K562 (cell line): ENCODE measurements around the gene CMIP. TPM values are rescaled to one million over a fixed set of nuclear protein-coding genes. Genes with fewer than 3 reads are reported as not detected.

Source experiments
- ATAC-seq: fragments of 200-7000 bp; cut with Tn5 transposase; 3 replicates; pipeline ENCODE4 v1.9.1; 2020; ENCODE audit warnings: moderate library complexity
- BruUV-seq: library from RNA; stranded (reverse); fragments of 400-500 nt; replicated peaks from 2 replicates; lab custom pipeline; 2021; lab: Mats Ljungman, UMichigan
- CTCF ChIA-PET: fragments of 300-600 bp; formaldehyde crosslinking; extraction: SDS; loops from one replicate; lab custom pipeline; 2021; ENCODE audit warnings: low intra/inter-chr PET ratio; lab: Yijun Ruan, JAX
- POLR2A ChIA-PET: fragments of 300-600, 350-650 bp; sonication (Branson Sonifier 250); formaldehyde crosslinking; extraction: SDS; loops from one replicate; lab custom pipeline; 2021; ENCODE audit warnings: antibody characterized with exemption, inconsistent platforms; lab: Yijun Ruan, JAX
- DNase-seq, 4 experiments: peaks; one replicate each; pipeline versions ENCODE4 v3.0.0 to v3.0.0-alpha.2; 2011 to 2018; ENCODE audit warnings: low spot score in 3 of 4, mixed read lengths in 3 of 4; ENCODE audit errors: extremely low read depth in 1 of 4
- FAIRE-seq: peaks from 2 replicates; lab custom pipeline; 2011; peaks lifted over from hg19 to GRCh38; lab: Jason Lieb, UNC
- H2AFZ ChIP-seq: 2 replicates; pipeline ENCODE4 v1.6.0; 2011; ENCODE audit warnings: low read depth, low read length, control low read depth, inconsistent platforms
- H3K27ac ChIP-seq: fragments of 200-600 bp; 3 replicates; pipeline ENCODE4 v1.8.0; 2011; ENCODE audit warnings: low read depth, mild to moderate bottlenecking, control low read depth, inconsistent platforms, low read length, moderate library complexity, mixed read lengths; ENCODE audit errors: extremely low read depth
- H3K27me3 ChIP-seq, 2 experiments: fragments of 300-600 bp in 1 of 2; 2 replicates in 1 of 2; 3 replicates in 1 of 2; pipeline versions ENCODE4 v1.6.0 to v1.8.0; 2011; ENCODE audit warnings: inconsistent platforms in 2 of 2, low read length in 2 of 2, mild to moderate bottlenecking in 1 of 2, mixed read lengths in 1 of 2, moderate library complexity in 1 of 2; ENCODE audit not compliant: control insufficient read depth in 2 of 2, insufficient read depth in 2 of 2
- H3K36me3 ChIP-seq: fragments of 300-600 bp; 3 replicates; pipeline ENCODE4 v1.8.0; 2011; ENCODE audit warnings: mild to moderate bottlenecking, low read length, inconsistent platforms; ENCODE audit not compliant: control insufficient read depth, insufficient read depth
- H3K4me1 ChIP-seq, 2 experiments: fragments of 200-600 bp in 1 of 2; replicated peaks in 1 of 2; 2 replicates in 1 of 2; 3 replicates in 1 of 2; pipeline versions ENCODE4 v1.5.1 to v1.8.0; 2011; ENCODE audit warnings: inconsistent platforms in 2 of 2, low read length in 2 of 2, mild to moderate bottlenecking in 1 of 2, mixed read lengths in 1 of 2, moderate library complexity in 1 of 2; ENCODE audit not compliant: control insufficient read depth in 2 of 2, insufficient read depth in 2 of 2
- H3K4me2 ChIP-seq: 2 replicates; pipeline ENCODE4 v1.6.1; 2011; ENCODE audit warnings: low read length, control low read depth, inconsistent platforms, mixed read lengths; ENCODE audit not compliant: insufficient read depth
- H3K4me3 ChIP-seq: fragments of 200-600 bp; sonication (generic), shearing (Covaris generic); 2 replicates; pipeline ENCODE4 v1.5.1; 2016; ENCODE audit warnings: control low read depth, inconsistent platforms
- H3K79me2 ChIP-seq: fragments of 200-600 bp; 3 replicates; pipeline ENCODE4 v1.8.0; 2011; ENCODE audit warnings: low read length, inconsistent platforms; ENCODE audit not compliant: control insufficient read depth, insufficient read depth
- H3K9ac ChIP-seq, 2 experiments: 2 replicates each; pipeline versions ENCODE4 v1.6.0 to v1.6.1; 2011; ENCODE audit warnings: low read depth in 2 of 2, low read length in 2 of 2, control low read depth in 1 of 2, inconsistent platforms in 1 of 2, mild to moderate bottlenecking in 1 of 2, mixed read lengths in 1 of 2; ENCODE audit not compliant: insufficient read depth in 1 of 2
- H3K9me1 ChIP-seq: one replicate; pipeline ENCODE4 v1.6.0; 2011; ENCODE audit warnings: inconsistent platforms, mild to moderate bottlenecking, low read length, moderate library complexity; ENCODE audit not compliant: control insufficient read depth, insufficient read depth
- H3K9me3 ChIP-seq: replicated peaks from 2 replicates; pipeline ENCODE4 v1.5.1; 2011; ENCODE audit warnings: low read depth, low read length, inconsistent platforms; ENCODE audit not compliant: control insufficient read depth, insufficient read depth
- H4K20me1 ChIP-seq: replicated peaks from 2 replicates; pipeline ENCODE4 v1.6.1; 2011; ENCODE audit warnings: low read length, inconsistent platforms, mixed read lengths; ENCODE audit not compliant: control insufficient read depth, insufficient read depth
- FOXK2 ChIP-seq, 2 experiments: fragments of 450-650 bp; IDR thresholded peaks in 1 of 2; conservative IDR thresholded peaks in 1 of 2; 2 replicates each; pipeline ENCODE4 v1.6.1; 2016; ENCODE audit warnings: low read depth in 2 of 2, mild to moderate bottlenecking in 1 of 2
- POLR2G ChIP-seq: fragments of 200-400 bp; formaldehyde crosslinking; IDR thresholded peaks from 2 replicates; pipeline ENCODE4 v1.6.1; 2017; ENCODE audit warnings: low read depth, mild to moderate bottlenecking, antibody characterized with exemption, low read length, moderate library complexity
- WGBS: fragments of 100-300 bp; shearing (Covaris generic); methylation state at CpG from one replicate; pipeline ENCODE4 v1.1.6; 2016; ENCODE audit warnings: low coverage, mixed read lengths; ENCODE audit not compliant: insufficient coverage; ENCODE audit errors: missing lambda C conversion rate; 5-methylcytosine and 5-hydroxymethylcytosine counted together
- in situ Hi-C: fragments of 300-500 bp; cut with MboI; formaldehyde crosslinking; loops from 4 replicates; pipeline ENCODE4 v1.15.0; 2018; ENCODE audit warnings: inconsistent platforms, mixed read lengths
- intact Hi-C: fragments of 100-400 bp; cut with micrococcal nuclease; formaldehyde crosslinking; loops from 2 replicates; pipeline ENCODE4 v1.14.2; 2022
- polyA plus RNA-seq, 8 experiments: library from polyadenylated mRNA; depleted of rRNA in 4 of 8; stranded (reverse) in 5 of 8; unstranded in 3 of 8; fragments of >200 nt; fragmentation: Nextera tagmentation in 2 of 8; fragmentation: Illumina TruSeq in 1 of 8; extraction: Ambion mirVana in 2 of 8; extraction: Trizol in 1 of 8; gene quantifications; 2 replicates each; pipeline versions ENCODE4 v1.2.1 to v1.2.3, GENCODE V29; 2011 to 2014; ENCODE audit warnings: inconsistent platforms in 1 of 8, missing spikeins in 1 of 8
- total RNA-seq, 7 experiments: library from RNA; depleted of rRNA in 6 of 7; stranded (reverse); fragments of >200 nt in 6 of 7; fragmentation: Illumina TruSeq in 2 of 7; extraction: Trizol in 2 of 7; gene quantifications; 2 replicates each; pipeline versions ENCODE4 v1.2.1 to v1.2.3, GENCODE V29; 2011 to 2021; ENCODE audit warnings: low replicate concordance in 1 of 7

CMIP gene
- total and polyA plus RNA-seq, 9 of the 15 experiments (the other 6 are each of a cell fraction or from before 2014, with no cell fraction given), result 0.94 to 82.5 (median 10.3) TPM

- no peak for ATAC-seq
- TF ChIP-seq POLR2G (0 out of 2 replicates have a peak, but pooled peaks have one; percentile 14), FOXK2 (conservative IDR thresholded peaks at IDR 0.05 in 1 of 2, IDR thresholded peaks at IDR 0.05 in 1 of 2; ENCODE audit: low read depth in 2 of 2) (no peak)
- no peak overlapping the region for H2AFZ ChIP-seq
- no peak for DNase-seq
- H4K20me1 ChIP-seq, result peaks cover 10% of the 10 kb centered on the region; the same call in 1 of the 2 replicates
- H3K9me3 ChIP-seq, result no peaks in the 10 kb centered on the region
- ChIA-PET POLR2A (interaction anchor here (0.6 to 0.7 kb wide), 2 partner anchors 10 to 492 kb away, joined by 3 read pairs; no protein-coding TSS in a partner anchor), CTCF (no interaction called here)
- no peak for FAIRE-seq
- intact Hi-C loops, result no loop called here
- H3K27me3 ChIP-seq, result no peaks in the 10 kb centered on the region
- H3K4me1 ChIP-seq, result peaks cover 0 to 14% of the 10 kb centered on the region in 2 experiments; a peak in 1 of 5 replicates
- WGBS, result 90% methylated on average over 12 of the region's 16 CpGs
- peaks cover 62% of the 10 kb centered on the region; the same call in 2 of the 3 replicates for H3K36me3 ChIP-seq
- peak overlapping the region in 1 of 2 experiments; percentile 64; a peak in 2 of 4 replicates for H3K9ac ChIP-seq
- H3K27ac ChIP-seq, result no peak overlapping the region
- H3K79me2 ChIP-seq, result no peaks in the 10 kb centered on the region
- in situ Hi-C loops, result no loop called here
- no peak overlapping the region for H3K4me3 ChIP-seq
- no peaks in the 10 kb centered on the region for H3K9me1 ChIP-seq
- BruUV-seq, result no TSS peak
- H3K4me2 ChIP-seq, result no peak overlapping the region
These were observed 235.3 kb downstream of the CMIP start for GRCh38 chr16:81679721-81680430.
